ENCODE data around the gene EIF1AD.

EIF1AD gene

GRCh38 chr11:65978391-65979238, 23.3 kb downstream of the EIF1AD start:
- no peak overlapping the region for H2BK5ac ChIP-seq (ENCODE audit: low read length)
- H4K91ac ChIP-seq (ENCODE audit: low read depth, low read length, poor library complexity): no peak overlapping the region
- WGBS, 2 donors (ENCODE audit: extremely low coverage in 2 of 2, insufficient read length in 2 of 2, insufficient replicate concordance in 1 of 2): no CpG with 5 or more reads among the region's 34 CpGs
- H2BK120ac ChIP-seq (ENCODE audit: low read depth, low read length): no peak overlapping the region
- H3K18ac ChIP-seq (ENCODE audit: low read length): no peak overlapping the region
- H3K4me1 ChIP-seq (ENCODE audit: control insufficient read depth in 2 of 2, insufficient read depth in 1 of 2, low read depth in 1 of 2, low read length in 2 of 2): no peaks in the 10 kb centered on the region
- H2AK5ac ChIP-seq (ENCODE audit: low read depth, low read length): no peak overlapping the region
- peaks cover 32 to 56% of the 10 kb centered on the region in 2 donors for H3K36me3 ChIP-seq (replicated peaks in 1 of 2; ENCODE audit: control insufficient read depth in 2 of 2, insufficient read depth in 2 of 2, low read length in 2 of 2)
- no peak overlapping the region for H3K4me3 ChIP-seq (ENCODE audit: low read length in 2 of 2)
- no peaks in the 10 kb centered on the region for H3K79me1 ChIP-seq (ENCODE audit: low read depth, low read length)
- peak overlapping the region; percentile 22 for H2BK12ac ChIP-seq (ENCODE audit: low read length)
- no peak overlapping the region for H2BK15ac ChIP-seq (ENCODE audit: low read length)
- no peak overlapping the region for H3K23ac ChIP-seq (ENCODE audit: low read depth, low read length, poor library complexity)
- no peak for DNase-seq (ENCODE audit: low spot score)
- H3K4ac ChIP-seq (ENCODE audit: low read length): no peak overlapping the region
- peak overlapping the region; percentile 17 for H4K8ac ChIP-seq (ENCODE audit: low read depth, low read length)
- H3K27ac ChIP-seq (replicated peaks; ENCODE audit: low read length): no peak overlapping the region
- no peak overlapping the region for H3K14ac ChIP-seq (ENCODE audit: low read length)
- no peak overlapping the region for H2AFZ ChIP-seq (ENCODE audit: low read length)
- no peaks in the 10 kb centered on the region for H3K27me3 ChIP-seq (ENCODE audit: control insufficient read depth in 3 of 3, insufficient read depth in 3 of 3, low read depth in 1 of 3, low read length in 3 of 3)
- H3K9ac ChIP-seq (ENCODE audit: low read depth, low read length, poor library complexity): no peak overlapping the region
- no peak overlapping the region for H3K4me2 ChIP-seq (ENCODE audit: insufficient read depth, low read length, poor library complexity, severe bottlenecking)
- H3K9me3 ChIP-seq (replicated peaks in 1 of 2; ENCODE audit: control insufficient read depth in 2 of 2, insufficient read depth in 1 of 2, low read depth in 1 of 2, low read length in 2 of 2): peaks cover 0 to under 1% of the 10 kb centered on the region in 2 donors

- Histone ChIP-seq H2BK5ac (ENCODE audit: low read length) (no peak overlapping the region), H4K8ac (ENCODE audit: low read depth, low read length) (no peak overlapping the region), H3K27me3 (ENCODE audit: control insufficient read depth in 3 of 3, insufficient read depth in 3 of 3, low read depth in 1 of 3, low read length in 3 of 3) (no peaks in the 10 kb centered on the region), H2AK5ac (ENCODE audit: low read depth, low read length) (no peak overlapping the region), H3K79me1 (ENCODE audit: low read depth, low read length) (no peaks in the 10 kb centered on the region), H3K18ac (ENCODE audit: low read length) (no peak overlapping the region), H3K36me3 (replicated peaks in 1 of 2; ENCODE audit: control insufficient read depth in 2 of 2, insufficient read depth in 2 of 2, low read length in 2 of 2) (peaks cover 36 to 63% of the 10 kb centered on the region in 2 donors), H3K4me1 (ENCODE audit: control insufficient read depth in 2 of 2, insufficient read depth in 1 of 2, low read depth in 1 of 2, low read length in 2 of 2) (no peaks in the 10 kb centered on the region), H3K4ac (ENCODE audit: low read length) (no peak overlapping the region), H3K9me3 (replicated peaks in 1 of 2; ENCODE audit: control insufficient read depth in 2 of 2, insufficient read depth in 1 of 2, low read depth in 1 of 2, low read length in 2 of 2) (peaks cover 0 to 3% of the 10 kb centered on the region in 2 donors), H3K23ac (ENCODE audit: low read depth, low read length, poor library complexity) (no peak overlapping the region), H2AFZ (ENCODE audit: low read length) (no peak overlapping the region), H4K91ac (ENCODE audit: low read depth, low read length, poor library complexity) (no peak overlapping the region), H3K27ac (replicated peaks; ENCODE audit: low read length) (no peak overlapping the region), H2BK120ac (ENCODE audit: low read depth, low read length) (no peak overlapping the region), H3K4me3 (ENCODE audit: low read length in 2 of 2) (no peak overlapping the region), H2BK15ac (ENCODE audit: low read length) (no peak overlapping the region), H2BK12ac (ENCODE audit: low read length) (no peak overlapping the region), H3K14ac (ENCODE audit: low read length) (no peak overlapping the region), H3K4me2 (ENCODE audit: insufficient read depth, low read length, poor library complexity, severe bottlenecking) (no peak overlapping the region), H3K9ac (ENCODE audit: low read depth, low read length, poor library complexity) (peak overlapping the region; percentile 21)
- DNase-seq (ENCODE audit: low spot score): no peak
- WGBS, 2 donors (ENCODE audit: extremely low coverage in 2 of 2, insufficient read length in 2 of 2, insufficient replicate concordance in 1 of 2): no CpG with 5 or more reads among the region's 29 CpGs
These were observed 24.2 kb downstream of the EIF1AD start for GRCh38 chr11:65977621-65978390.

GRCh38 chr11:65976216-65977176, 25.5 kb downstream of the EIF1AD start:
- Histone ChIP-seq H2AFZ (ENCODE audit: low read length) (no peak overlapping the region), H2BK15ac (ENCODE audit: low read length) (no peak overlapping the region), H2BK12ac (ENCODE audit: low read length) (no peak overlapping the region), H3K9ac (ENCODE audit: low read depth, low read length, poor library complexity) (no peak overlapping the region), H4K8ac (ENCODE audit: low read depth, low read length) (peak overlapping the region; percentile 43), H3K27ac (replicated peaks; ENCODE audit: low read length) (no peak overlapping the region), H4K91ac (ENCODE audit: low read depth, low read length, poor library complexity) (no peak overlapping the region), H3K18ac (ENCODE audit: low read length) (no peak overlapping the region), H3K4me1 (ENCODE audit: control insufficient read depth in 2 of 2, insufficient read depth in 1 of 2, low read depth in 1 of 2, low read length in 2 of 2) (no peaks in the 10 kb centered on the region), H3K9me3 (replicated peaks in 1 of 2; ENCODE audit: control insufficient read depth in 2 of 2, insufficient read depth in 1 of 2, low read depth in 1 of 2, low read length in 2 of 2) (peaks cover 0 to 3% of the 10 kb centered on the region in 2 donors), H2BK5ac (ENCODE audit: low read length) (no peak overlapping the region), H2AK5ac (ENCODE audit: low read depth, low read length) (no peak overlapping the region), H3K14ac (ENCODE audit: low read length) (no peak overlapping the region), H2BK120ac (ENCODE audit: low read depth, low read length) (no peak overlapping the region), H3K36me3 (replicated peaks in 1 of 2; ENCODE audit: control insufficient read depth in 2 of 2, insufficient read depth in 2 of 2, low read length in 2 of 2) (peaks cover 38 to 76% of the 10 kb centered on the region in 2 donors), H3K4me3 (ENCODE audit: low read length in 2 of 2) (no peak overlapping the region), H3K4me2 (ENCODE audit: insufficient read depth, low read length, poor library complexity, severe bottlenecking) (no peak overlapping the region), H3K23ac (ENCODE audit: low read depth, low read length, poor library complexity) (peak overlapping the region; percentile 43), H3K27me3 (ENCODE audit: control insufficient read depth in 3 of 3, insufficient read depth in 3 of 3, low read depth in 1 of 3, low read length in 3 of 3) (no peaks in the 10 kb centered on the region), H3K4ac (ENCODE audit: low read length) (no peak overlapping the region), H3K79me1 (ENCODE audit: low read depth, low read length) (no peaks in the 10 kb centered on the region)
- no CpG with 5 or more reads among the region's 43 CpGs for WGBS, 2 donors (ENCODE audit: extremely low coverage in 2 of 2, insufficient read length in 2 of 2, insufficient replicate concordance in 1 of 2)
- DNase-seq (ENCODE audit: low spot score): no peak

Data from neuronal stem cell (in vitro differentiated cells).